SK-N-SH treated with all-trans-retinoic acid at 6 μM for 48 hours (cell line): ENCODE measurements around the gene FRMD4A.

Experiments used
- ARNTL ChIP-seq: fragments of 450-650 bp; formaldehyde crosslinking; IDR thresholded peaks from 2 replicates; pipeline ENCODE4 v1.5.0; 2020; ENCODE audit warnings: low read depth, mild to moderate bottlenecking, moderate library complexity, borderline replicate concordance
- ESRRG ChIP-seq: fragments of 250-450 bp; sonication (Bioruptor Pico); IDR thresholded peaks from 2 replicates; pipeline ENCODE4 v1.6.1; 2021; ENCODE audit warnings: mild to moderate bottlenecking
- PATZ1 ChIP-seq: fragments of 250-450 bp; sonication (Bioruptor Pico); IDR thresholded peaks from 2 replicates; pipeline ENCODE4 v1.8.0; 2020; ENCODE audit warnings: mild to moderate bottlenecking, moderate library complexity, borderline replicate concordance
- POU6F1 ChIP-seq: fragments of 250-450 bp; sonication (Bioruptor Pico); IDR thresholded peaks from 2 replicates; pipeline ENCODE4 v1.8.0; 2021; ENCODE audit warnings: low read depth, mild to moderate bottlenecking, moderate library complexity, borderline replicate concordance
- PPARA ChIP-seq: fragments of 250-450 bp; sonication (Bioruptor Pico); IDR thresholded peaks from 2 replicates; pipeline ENCODE4 v1.5.0; 2020; ENCODE audit warnings: mild to moderate bottlenecking, borderline replicate concordance
- ZC3H10 ChIP-seq: fragments of 250-450 bp; sonication (Bioruptor Pico); IDR thresholded peaks from 2 replicates; pipeline ENCODE4 v1.5.1; 2021; ENCODE audit warnings: mild to moderate bottlenecking, moderate library complexity
- ZFP3 ChIP-seq: fragments of 250-450 bp; sonication (Bioruptor Pico); IDR thresholded peaks from 2 replicates; pipeline ENCODE4 v1.5.0; 2020; ENCODE audit warnings: mild to moderate bottlenecking, moderate library complexity
- ZFP30 ChIP-seq: fragments of 450-650 bp; formaldehyde crosslinking; IDR thresholded peaks from 2 replicates; pipeline ENCODE4 v1.5.0; 2022; ENCODE audit warnings: mild to moderate bottlenecking, moderate library complexity
- ZNF8 ChIP-seq: fragments of 450-650 bp; formaldehyde crosslinking; IDR thresholded peaks from 2 replicates; pipeline ENCODE4 v1.5.0; 2020; ENCODE audit warnings: mild to moderate bottlenecking, moderate library complexity

DNA sequence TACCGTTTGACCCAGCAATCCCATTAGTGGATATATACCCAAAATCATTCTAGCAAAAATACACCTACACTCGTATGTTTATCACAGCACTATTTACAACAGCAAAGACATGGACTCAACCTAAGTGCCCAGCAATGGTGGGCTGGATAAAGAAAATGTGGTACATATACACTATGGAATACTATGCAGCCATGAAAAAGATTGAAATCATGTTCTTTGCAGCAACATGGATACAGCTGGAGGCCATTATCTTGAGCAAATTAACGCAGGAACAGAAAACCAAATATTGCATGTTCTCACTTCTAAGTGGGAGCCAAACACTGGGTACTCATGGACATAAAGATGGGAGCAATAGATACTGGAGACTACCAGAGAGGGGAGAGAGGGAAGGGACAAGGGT lies 223.9 kb downstream of the FRMD4A start:
- TF ChIP-seq PATZ1 (CRISPR knock-in tag) = no peak
- TF ChIP-seq ESRRG (CRISPR knock-in tag) = no peak
- TF ChIP-seq ZC3H10 (CRISPR knock-in tag) = no peak
- TF ChIP-seq ZFP30 (CRISPR knock-in tag) = no peak
- no peak for TF ChIP-seq ARNTL (CRISPR knock-in tag)
- no peak for TF ChIP-seq ZFP3
- TF ChIP-seq POU6F1 (CRISPR knock-in tag) = no peak
- TF ChIP-seq PPARA (CRISPR knock-in tag) = no peak
- 0 out of 2 replicates have a peak, but pooled peaks have one; percentile 25 for TF ChIP-seq ZNF8 (CRISPR knock-in tag)
